K562 (cell line): ENCODE measurements around the gene TGOLN2.

Experiments used
- CBX8 ChIP-seq: fragments of 200-600 bp; sonication (generic); IDR thresholded peaks from 2 replicates; pipeline ENCODE4 v1.6.1; 2012; ENCODE audit warnings: borderline replicate concordance, mixed run types, low read depth, mild to moderate bottlenecking, moderate library complexity, mixed read lengths, low read length, control low read depth, inconsistent platforms; ENCODE audit not compliant: poor library complexity, severe bottlenecking; ENCODE audit errors: extremely low read depth
- DMBX1 ChIP-seq: fragments of 250-450 bp; sonication (Bioruptor Pico); IDR thresholded peaks from 2 replicates; pipeline ENCODE4 v1.8.0; 2022; ENCODE audit warnings: inconsistent platforms, mild to moderate bottlenecking, moderate library complexity, borderline replicate concordance
- POLR2AphosphoS2 ChIP-seq: IDR thresholded peaks from 2 replicates; pipeline ENCODE4 v1.6.1; 2012; ENCODE audit warnings: low read length, improper control_type of control experiment
- POLR2G ChIP-seq: fragments of 200-400 bp; formaldehyde crosslinking; IDR thresholded peaks from 2 replicates; pipeline ENCODE4 v1.6.1; 2017; ENCODE audit warnings: low read depth, mild to moderate bottlenecking, antibody characterized with exemption, low read length, moderate library complexity
- TBP ChIP-seq: optimal IDR thresholded peaks from 2 replicates; pipeline ENCODE3; 2011; ENCODE audit warnings: low read depth, low read length, improper control_type of control experiment
- TEAD4 ChIP-seq, 2 experiments: sonication (generic) in 1 of 2; formaldehyde crosslinking in 1 of 2; IDR thresholded peaks; 2 replicates each; pipeline versions ENCODE4 v1.6.1 to v1.8.0; 2012 to 2022; ENCODE audit warnings: borderline replicate concordance in 1 of 2, inconsistent platforms in 1 of 2, low read length in 1 of 2, mild to moderate bottlenecking in 1 of 2, missing genetic modification reagents in 1 of 2
- TF ChIP-seq, protein P1 (sequence below), 3 experiments: IDR thresholded peaks in 2 of 3; conservative IDR thresholded peaks in 1 of 3; 2 replicates each; pipeline ENCODE4 v1.5.1; 2011 to 2012; ENCODE audit warnings: low read length in 3 of 3, mild to moderate bottlenecking in 3 of 3, control low read depth in 2 of 3, improper control_type of control experiment in 1 of 3, inconsistent platforms in 1 of 3, low read depth in 1 of 3, mixed read lengths in 1 of 3, moderate library complexity in 1 of 3; ENCODE audit not compliant: insufficient read depth in 2 of 3
- TF ChIP-seq, protein P2 (sequence below): sonication (generic); formaldehyde crosslinking; IDR thresholded peaks from 2 replicates; pipeline ENCODE4 v1.8.1; 2023; ENCODE audit warnings: mild to moderate bottlenecking, missing genetic modification reagents

DNA sequence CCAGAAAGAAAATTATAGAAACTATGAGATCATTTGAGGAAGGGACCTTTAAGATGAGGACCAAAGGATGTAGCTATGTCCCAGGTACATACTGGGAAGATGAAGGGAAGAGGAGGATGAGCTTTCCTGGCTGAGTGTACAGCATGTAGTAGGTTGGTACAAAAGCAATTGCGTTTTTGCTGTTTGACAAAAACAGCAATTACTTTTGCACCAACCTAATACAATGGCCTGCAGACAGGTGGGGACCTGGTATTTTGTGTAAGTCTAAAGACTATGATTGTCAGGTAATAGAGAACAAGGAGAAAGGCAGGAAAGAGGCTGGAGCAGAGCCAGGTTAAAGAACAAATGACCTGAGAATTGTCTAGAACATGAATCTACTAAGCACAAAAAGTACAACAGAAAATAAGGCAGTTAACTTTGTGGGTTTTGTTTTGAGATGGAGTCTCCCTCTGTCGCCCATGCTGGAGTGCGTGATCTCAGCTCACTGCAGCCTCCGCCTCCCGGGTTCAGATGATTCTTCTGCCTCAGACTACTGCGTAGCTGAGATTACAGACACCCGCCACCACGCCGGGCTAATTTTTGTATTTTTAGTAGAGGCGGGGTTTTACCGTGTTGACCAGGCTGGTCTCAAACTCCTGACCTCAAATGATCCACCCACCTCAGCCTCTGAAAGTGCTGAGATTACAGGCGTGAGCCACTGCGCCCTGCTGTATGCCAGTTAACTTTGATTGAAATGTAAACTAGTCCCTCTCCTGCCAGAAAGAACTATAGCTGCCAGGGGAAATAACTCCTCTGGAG lies 3.2 kb upstream of the TGOLN2 start:
- TF ChIP-seq TEAD4 (IDR thresholded peaks at IDR 0.05; ENCODE audit: low read length) (no peak), TEAD4 (CRISPR knock-in tag; IDR thresholded peaks at IDR 0.05; ENCODE audit: borderline replicate concordance) (no peak), DMBX1 (CRISPR knock-in tag) (no peak), POLR2G (no peak), CBX8 (no peak), TBP (no peak), POLR2AphosphoS2 (no peak)
- TF ChIP-seq, protein P1, sequence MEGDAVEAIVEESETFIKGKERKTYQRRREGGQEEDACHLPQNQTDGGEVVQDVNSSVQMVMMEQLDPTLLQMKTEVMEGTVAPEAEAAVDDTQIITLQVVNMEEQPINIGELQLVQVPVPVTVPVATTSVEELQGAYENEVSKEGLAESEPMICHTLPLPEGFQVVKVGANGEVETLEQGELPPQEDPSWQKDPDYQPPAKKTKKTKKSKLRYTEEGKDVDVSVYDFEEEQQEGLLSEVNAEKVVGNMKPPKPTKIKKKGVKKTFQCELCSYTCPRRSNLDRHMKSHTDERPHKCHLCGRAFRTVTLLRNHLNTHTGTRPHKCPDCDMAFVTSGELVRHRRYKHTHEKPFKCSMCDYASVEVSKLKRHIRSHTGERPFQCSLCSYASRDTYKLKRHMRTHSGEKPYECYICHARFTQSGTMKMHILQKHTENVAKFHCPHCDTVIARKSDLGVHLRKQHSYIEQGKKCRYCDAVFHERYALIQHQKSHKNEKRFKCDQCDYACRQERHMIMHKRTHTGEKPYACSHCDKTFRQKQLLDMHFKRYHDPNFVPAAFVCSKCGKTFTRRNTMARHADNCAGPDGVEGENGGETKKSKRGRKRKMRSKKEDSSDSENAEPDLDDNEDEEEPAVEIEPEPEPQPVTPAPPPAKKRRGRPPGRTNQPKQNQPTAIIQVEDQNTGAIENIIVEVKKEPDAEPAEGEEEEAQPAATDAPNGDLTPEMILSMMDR (IDR thresholded peaks at IDR 0.05 in 2 of 3, conservative IDR thresholded peaks at IDR 0.05 in 1 of 3; ENCODE audit: insufficient read depth in 2 of 3, low read depth in 1 of 3, low read length in 3 of 3), result no peak
- TF ChIP-seq, protein P2, sequence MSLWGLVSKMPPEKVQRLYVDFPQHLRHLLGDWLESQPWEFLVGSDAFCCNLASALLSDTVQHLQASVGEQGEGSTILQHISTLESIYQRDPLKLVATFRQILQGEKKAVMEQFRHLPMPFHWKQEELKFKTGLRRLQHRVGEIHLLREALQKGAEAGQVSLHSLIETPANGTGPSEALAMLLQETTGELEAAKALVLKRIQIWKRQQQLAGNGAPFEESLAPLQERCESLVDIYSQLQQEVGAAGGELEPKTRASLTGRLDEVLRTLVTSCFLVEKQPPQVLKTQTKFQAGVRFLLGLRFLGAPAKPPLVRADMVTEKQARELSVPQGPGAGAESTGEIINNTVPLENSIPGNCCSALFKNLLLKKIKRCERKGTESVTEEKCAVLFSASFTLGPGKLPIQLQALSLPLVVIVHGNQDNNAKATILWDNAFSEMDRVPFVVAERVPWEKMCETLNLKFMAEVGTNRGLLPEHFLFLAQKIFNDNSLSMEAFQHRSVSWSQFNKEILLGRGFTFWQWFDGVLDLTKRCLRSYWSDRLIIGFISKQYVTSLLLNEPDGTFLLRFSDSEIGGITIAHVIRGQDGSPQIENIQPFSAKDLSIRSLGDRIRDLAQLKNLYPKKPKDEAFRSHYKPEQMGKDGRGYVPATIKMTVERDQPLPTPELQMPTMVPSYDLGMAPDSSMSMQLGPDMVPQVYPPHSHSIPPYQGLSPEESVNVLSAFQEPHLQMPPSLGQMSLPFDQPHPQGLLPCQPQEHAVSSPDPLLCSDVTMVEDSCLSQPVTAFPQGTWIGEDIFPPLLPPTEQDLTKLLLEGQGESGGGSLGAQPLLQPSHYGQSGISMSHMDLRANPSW (CRISPR knock-in tag), result no peak
